HCT116 (cell line): Measurements from ENCODE around the gene PIGQ. TPM values are rescaled to one million over a fixed set of nuclear protein-coding genes. Genes with fewer than 3 reads are reported as not detected.

Experiments used
- ATAC-seq: fragments of 200-7000 bp; cut with Tn5 transposase; 2 replicates; pipeline ENCODE4 v1.9.1; 2020; ENCODE audit warnings: mild to moderate bottlenecking, moderate library complexity
- BruUV-seq: library from RNA; stranded (reverse); fragments of 400-500 nt; replicated peaks from 2 replicates; lab custom pipeline; 2021; lab: Mats Ljungman, UMichigan
- CTCF ChIA-PET: fragments of 300-600 bp; sonication (Branson Sonifier 250); formaldehyde crosslinking; loops from one replicate; lab custom pipeline; 2021; ENCODE audit warnings: antibody characterized with exemption; lab: Charles Lee
- POLR2A ChIA-PET: fragments of 300-600, 350-600 bp; sonication (Branson Sonifier 250); formaldehyde crosslinking; loops from one replicate; lab custom pipeline; 2021; ENCODE audit warnings: antibody characterized with exemption; lab: Charles Lee
- RAD21 ChIA-PET, 2 experiments: fragments of 300-600 bp; sonication (Branson Sonifier 250); formaldehyde crosslinking; loops; one replicate each; lab custom pipeline; 2023; ENCODE audit warnings: low total read pairs in 2 of 2; ENCODE audit not compliant: uncharacterized antibody in 2 of 2, unreplicated experiment in 2 of 2, low non-redundant PET in 1 of 2; lab: Charles Lee
- DNase-seq: peaks from one replicate; pipeline ENCODE4 v3.0.0-alpha.2; 2010; ENCODE audit warnings: low read depth, low spot score
- H2AFZ ChIP-seq: fragments of 200-600 bp; shearing (Covaris generic), sonication (generic); 2 replicates; pipeline ENCODE4 v1.6.1; 2017; ENCODE audit warnings: low read depth, mixed run types, mixed read lengths, antibody characterized with exemption, low read length; ENCODE audit not compliant: poor library complexity, severe bottlenecking
- H3K27ac ChIP-seq: 2 replicates; pipeline ENCODE4 v1.5.1; 2012; ENCODE audit warnings: low read depth, low read length
- H3K27me3 ChIP-seq: fragments of 200-600 bp; sonication (generic); 2 replicates; pipeline ENCODE4 v1.6.1; 2016; ENCODE audit warnings: mixed run types, low read length, mixed read lengths; ENCODE audit not compliant: insufficient read depth
- H3K36me3 ChIP-seq, 2 experiments: fragments of 200-500 bp in 1 of 2; fragments of 200-600 bp in 1 of 2; sonication (Bioruptor generic) in 1 of 2; sonication (generic) in 1 of 2; 2 replicates each; pipeline versions ENCODE4 v1.5.1 to v1.6.1; 2014 to 2016; ENCODE audit warnings: low read length in 2 of 2, inconsistent platforms in 1 of 2, mixed read lengths in 1 of 2, mixed run types in 1 of 2; ENCODE audit not compliant: insufficient read depth in 2 of 2, control insufficient read depth in 1 of 2
- H3K4me1 ChIP-seq, 2 experiments: fragments of 200-600 bp in 1 of 2; sonication (generic) in 1 of 2; 2 replicates each; pipeline versions ENCODE4 v1.5.1 to v1.6.1; 2012 to 2017; ENCODE audit warnings: low read length in 2 of 2, inconsistent platforms in 1 of 2, mild to moderate bottlenecking in 1 of 2, mixed read lengths in 1 of 2, mixed run types in 1 of 2, moderate library complexity in 1 of 2; ENCODE audit not compliant: insufficient read depth in 2 of 2, control insufficient read depth in 1 of 2
- H3K4me2 ChIP-seq: fragments of 200-600 bp; sonication (generic); 2 replicates; pipeline ENCODE4 v1.6.1; 2017; ENCODE audit warnings: mixed run types, low read length, mixed read lengths
- H3K4me3 ChIP-seq, 2 experiments: fragments of 200-600 bp in 1 of 2; sonication (generic) in 1 of 2; replicated peaks in 1 of 2; 2 replicates each; pipeline ENCODE4 v1.5.1; 2011 to 2016; ENCODE audit warnings: low read length in 2 of 2, control low read depth in 1 of 2, low read depth in 1 of 2, mild to moderate bottlenecking in 1 of 2, mixed read lengths in 1 of 2, mixed run types in 1 of 2
- H3K79me2 ChIP-seq: fragments of 200-600 bp; sonication (generic); 2 replicates; pipeline ENCODE4 v1.6.1; 2017; ENCODE audit warnings: mild to moderate bottlenecking, mixed run types, low read length, moderate library complexity, mixed read lengths; ENCODE audit not compliant: insufficient read depth
- H3K9ac ChIP-seq: fragments of 200-600 bp; sonication (generic); 2 replicates; pipeline ENCODE4 v1.6.1; 2016; ENCODE audit warnings: low read length, mixed read lengths
- H3K9me2 ChIP-seq: fragments of 200-600 bp; sonication (generic), shearing (Covaris generic); 2 replicates; pipeline ENCODE4 v1.6.1; 2017; ENCODE audit warnings: mixed run types, mild to moderate bottlenecking, moderate library complexity; ENCODE audit not compliant: insufficient read depth
- H3K9me3 ChIP-seq, 2 experiments: fragments of 200-500 bp in 1 of 2; fragments of 200-600 bp in 1 of 2; sonication (Bioruptor generic) in 1 of 2; sonication (generic) in 1 of 2; 2 replicates each; pipeline ENCODE4 v1.6.1; 2014 to 2017; ENCODE audit warnings: low read length in 2 of 2, mixed read lengths in 2 of 2, inconsistent platforms in 1 of 2, low read depth in 1 of 2, mild to moderate bottlenecking in 1 of 2, mixed run types in 1 of 2, moderate library complexity in 1 of 2; ENCODE audit not compliant: control insufficient read depth in 1 of 2, insufficient read depth in 1 of 2
- H4K20me1 ChIP-seq: fragments of 200-600 bp; sonication (generic), shearing (Covaris generic); 2 replicates; pipeline ENCODE4 v1.6.1; 2017; ENCODE audit warnings: mixed run types, mild to moderate bottlenecking, moderate library complexity; ENCODE audit not compliant: insufficient read depth
- EGR1 ChIP-seq: IDR thresholded peaks from 2 replicates; pipeline ENCODE4 v1.6.1; 2012; ENCODE audit warnings: low read depth
- EZH2phosphoT487 ChIP-seq: fragments of 200-600 bp; IDR thresholded peaks from 2 replicates; pipeline ENCODE4 v1.6.1; 2018; ENCODE audit warnings: antibody characterized with exemption, borderline replicate concordance
- JUND ChIP-seq: IDR thresholded peaks from 2 replicates; pipeline ENCODE4 v1.6.1; 2012
- MAX ChIP-seq: IDR thresholded peaks from 2 replicates; pipeline ENCODE4 v1.6.1; 2012
- POLR2A ChIP-seq: IDR thresholded peaks from 2 replicates; pipeline ENCODE4 v1.7.0; 2011; ENCODE audit warnings: borderline replicate concordance; ENCODE audit not compliant: insufficient read depth, insufficient read length; ENCODE audit errors: extremely low read depth
- SP1 ChIP-seq: IDR thresholded peaks from 2 replicates; pipeline ENCODE4 v1.6.1; 2012; ENCODE audit warnings: low read depth
- SRF ChIP-seq: IDR thresholded peaks from 2 replicates; pipeline ENCODE4 v1.6.1; 2012; ENCODE audit warnings: low read depth
- ZBTB33 ChIP-seq: IDR thresholded peaks from 2 replicates; pipeline ENCODE4 v1.6.1; 2011; ENCODE audit warnings: mild to moderate bottlenecking, low read length, moderate library complexity; ENCODE audit not compliant: insufficient replicate concordance; ENCODE audit errors: extremely low read depth
- ZFX ChIP-seq: fragments of 450-650 bp; IDR thresholded peaks from 2 replicates; pipeline ENCODE4 v1.6.1; 2017
- ZNF274 ChIP-seq: fragments of 200-500 bp; sonication (Bioruptor generic); IDR thresholded peaks from 2 replicates; pipeline ENCODE4 v1.6.1; 2014; ENCODE audit warnings: mild to moderate bottlenecking, low read depth, low read length, inconsistent platforms
- intact Hi-C: fragments of 100-400 bp; cut with micrococcal nuclease; formaldehyde crosslinking; loops from 2 replicates; pipeline ENCODE4 v1.10.0; 2022
- total RNA-seq: library from RNA; stranded (reverse); gene quantifications from one replicate; pipeline ENCODE4 v1.2.1, GENCODE V29; 2021; ENCODE audit not compliant: unreplicated experiment
- TF ChIP-seq, protein P1 (sequence below), 3 experiments: fragments of 200-600 bp in 1 of 3; sonication (generic) in 1 of 3; IDR thresholded peaks in 2 of 3; conservative IDR thresholded peaks in 1 of 3; 2 replicates each; pipeline ENCODE4 v1.5.1; 2012 to 2017; ENCODE audit warnings: low read depth in 2 of 3, low read length in 2 of 3, antibody characterized with exemption in 1 of 3, borderline replicate concordance in 1 of 3, control low read depth in 1 of 3, mild to moderate bottlenecking in 1 of 3, mixed read lengths in 1 of 3, mixed run types in 1 of 3, moderate library complexity in 1 of 3; ENCODE audit not compliant: insufficient read depth in 1 of 3
- TF ChIP-seq, protein P2 (sequence below): IDR thresholded peaks from 2 replicates; pipeline ENCODE4 v1.6.1; 2012; ENCODE audit warnings: low read depth

Gene PIGQ
- total RNA-seq, 1 experiment from 2014 or later = 21.0 TPM

GRCh38 chr16:585351-585750 is 15.6 kb downstream of the PIGQ start:
- intact Hi-C loops = no loop called here
- Histone ChIP-seq H3K4me2 (no peak overlapping the region), H3K4me1 (peaks cover 2 to 12% of the 10 kb centered on the region in 2 experiments; a peak in 2 of 4 replicates), H3K27ac (no peak overlapping the region), H4K20me1 (no peaks in the 10 kb centered on the region), H2AFZ (no peak overlapping the region), H3K27me3 (no peaks in the 10 kb centered on the region), H3K4me3 (no peak overlapping the region), H3K79me2 (peaks cover 12% of the 10 kb centered on the region; the same call in 1 of the 2 replicates), H3K9me2 (no peaks in the 10 kb centered on the region), H3K9me3 (no peaks in the 10 kb centered on the region), H3K36me3 (no peaks in the 10 kb centered on the region), H3K9ac (no peak overlapping the region)
- ATAC-seq = peak; percentile 35
- TF ChIP-seq, protein P1, sequence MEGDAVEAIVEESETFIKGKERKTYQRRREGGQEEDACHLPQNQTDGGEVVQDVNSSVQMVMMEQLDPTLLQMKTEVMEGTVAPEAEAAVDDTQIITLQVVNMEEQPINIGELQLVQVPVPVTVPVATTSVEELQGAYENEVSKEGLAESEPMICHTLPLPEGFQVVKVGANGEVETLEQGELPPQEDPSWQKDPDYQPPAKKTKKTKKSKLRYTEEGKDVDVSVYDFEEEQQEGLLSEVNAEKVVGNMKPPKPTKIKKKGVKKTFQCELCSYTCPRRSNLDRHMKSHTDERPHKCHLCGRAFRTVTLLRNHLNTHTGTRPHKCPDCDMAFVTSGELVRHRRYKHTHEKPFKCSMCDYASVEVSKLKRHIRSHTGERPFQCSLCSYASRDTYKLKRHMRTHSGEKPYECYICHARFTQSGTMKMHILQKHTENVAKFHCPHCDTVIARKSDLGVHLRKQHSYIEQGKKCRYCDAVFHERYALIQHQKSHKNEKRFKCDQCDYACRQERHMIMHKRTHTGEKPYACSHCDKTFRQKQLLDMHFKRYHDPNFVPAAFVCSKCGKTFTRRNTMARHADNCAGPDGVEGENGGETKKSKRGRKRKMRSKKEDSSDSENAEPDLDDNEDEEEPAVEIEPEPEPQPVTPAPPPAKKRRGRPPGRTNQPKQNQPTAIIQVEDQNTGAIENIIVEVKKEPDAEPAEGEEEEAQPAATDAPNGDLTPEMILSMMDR (IDR thresholded peaks at IDR 0.05 in 2 of 3, conservative IDR thresholded peaks at IDR 0.05 in 1 of 3; ENCODE audit: borderline replicate concordance in 1 of 3, insufficient read depth in 1 of 3, low read depth in 2 of 3, low read length in 2 of 3) = 0 out of 6 replicates have a peak, but pooled peaks of 1 of the 3 experiments have one; percentile 14
- no peak for TF ChIP-seq ZNF274
- TF ChIP-seq SP1 = no peak
- TF ChIP-seq SRF = no peak
- TF ChIP-seq JUND = no peak
- TF ChIP-seq MAX = peak; percentile 34; the same call in 1 of the 2 replicates
- no peak for DNase-seq
- ChIA-PET POLR2A (no interaction called here), RAD21 (no interaction called here), CTCF (interaction anchor here (1.1 to 1.2 kb wide), 2 partner anchors 8 to 194 kb away, joined by 3 to 4 read pairs; no protein-coding TSS in a partner anchor)
- BruUV-seq = no TSS peak

- H3K36me3 ChIP-seq = no peaks in the 10 kb centered on the region
- no peak for TF ChIP-seq EZH2phosphoT487
- TF ChIP-seq, protein P2, sequence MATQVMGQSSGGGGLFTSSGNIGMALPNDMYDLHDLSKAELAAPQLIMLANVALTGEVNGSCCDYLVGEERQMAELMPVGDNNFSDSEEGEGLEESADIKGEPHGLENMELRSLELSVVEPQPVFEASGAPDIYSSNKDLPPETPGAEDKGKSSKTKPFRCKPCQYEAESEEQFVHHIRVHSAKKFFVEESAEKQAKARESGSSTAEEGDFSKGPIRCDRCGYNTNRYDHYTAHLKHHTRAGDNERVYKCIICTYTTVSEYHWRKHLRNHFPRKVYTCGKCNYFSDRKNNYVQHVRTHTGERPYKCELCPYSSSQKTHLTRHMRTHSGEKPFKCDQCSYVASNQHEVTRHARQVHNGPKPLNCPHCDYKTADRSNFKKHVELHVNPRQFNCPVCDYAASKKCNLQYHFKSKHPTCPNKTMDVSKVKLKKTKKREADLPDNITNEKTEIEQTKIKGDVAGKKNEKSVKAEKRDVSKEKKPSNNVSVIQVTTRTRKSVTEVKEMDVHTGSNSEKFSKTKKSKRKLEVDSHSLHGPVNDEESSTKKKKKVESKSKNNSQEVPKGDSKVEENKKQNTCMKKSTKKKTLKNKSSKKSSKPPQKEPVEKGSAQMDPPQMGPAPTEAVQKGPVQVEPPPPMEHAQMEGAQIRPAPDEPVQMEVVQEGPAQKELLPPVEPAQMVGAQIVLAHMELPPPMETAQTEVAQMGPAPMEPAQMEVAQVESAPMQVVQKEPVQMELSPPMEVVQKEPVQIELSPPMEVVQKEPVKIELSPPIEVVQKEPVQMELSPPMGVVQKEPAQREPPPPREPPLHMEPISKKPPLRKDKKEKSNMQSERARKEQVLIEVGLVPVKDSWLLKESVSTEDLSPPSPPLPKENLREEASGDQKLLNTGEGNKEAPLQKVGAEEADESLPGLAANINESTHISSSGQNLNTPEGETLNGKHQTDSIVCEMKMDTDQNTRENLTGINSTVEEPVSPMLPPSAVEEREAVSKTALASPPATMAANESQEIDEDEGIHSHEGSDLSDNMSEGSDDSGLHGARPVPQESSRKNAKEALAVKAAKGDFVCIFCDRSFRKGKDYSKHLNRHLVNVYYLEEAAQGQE = no peak
- TF ChIP-seq EGR1 = no peak
- TF ChIP-seq ZFX = no peak
- TF ChIP-seq POLR2A = no peak
- TF ChIP-seq ZBTB33 = no peak
Measured at GRCh38 chr16:586047-586644, 16.4 kb downstream of the PIGQ start.

More at GRCh38 chr16:586047-586644, 16.4 kb downstream of the PIGQ start:
- Histone ChIP-seq H3K4me3 (no peak overlapping the region), H3K27me3 (no peaks in the 10 kb centered on the region), H3K4me2 (no peak overlapping the region), H3K79me2 (peaks cover 12% of the 10 kb centered on the region; the same call in 1 of the 2 replicates), H3K4me1 (peaks cover 6 to 18% of the 10 kb centered on the region in 2 experiments; a peak in 3 of 4 replicates), H4K20me1 (no peaks in the 10 kb centered on the region), H3K9me2 (no peaks in the 10 kb centered on the region), H3K27ac (no peak overlapping the region), H3K9me3 (no peaks in the 10 kb centered on the region), H2AFZ (no peak overlapping the region), H3K9ac (no peak overlapping the region)
- BruUV-seq = no TSS peak
- ATAC-seq = no peak
- intact Hi-C loops = no loop called here
- ChIA-PET CTCF (interaction anchor here (1.2 kb wide), 1 partner anchor 9 kb away, joined by 3 read pairs; no protein-coding TSS in a partner anchor), POLR2A (no interaction called here), RAD21 (no interaction called here)
- no peak for DNase-seq
